Gastrocnemius medialis (tissue), 4 donors: ENCODE results near the gene PROSER3. TPM values are rescaled to one million over a fixed set of nuclear protein-coding genes. Genes with fewer than 3 reads are reported as not detected.

Experiments
- ATAC-seq, 2 donors: fragments of 150-250 bp; one replicate each; pipeline ENCODE4 v1.9.1; 2016
- DNase-seq, 2 donors: peaks; one replicate each; pipeline ENCODE4 v3.0.0-alpha.2; 2019
- H3K27ac ChIP-seq, 4 donors: fragments of 200-600 bp; sonication (generic); 1 replicate in 1 of 4; 2 replicates in 3 of 4; pipeline ENCODE4 v1.5.1; 2016 to 2018; ENCODE audit warnings: mild to moderate bottlenecking in 2 of 4, moderate library complexity in 1 of 4
- H3K27me3 ChIP-seq, 3 donors: fragments of 200-600 bp; sonication (generic) in 2 of 3; 1 replicate in 1 of 3; 2 replicates in 2 of 3; pipeline versions ENCODE4 v1.5.1 to v1.6.0; 2016 to 2019; ENCODE audit warnings: mild to moderate bottlenecking in 1 of 3, moderate library complexity in 1 of 3
- H3K36me3 ChIP-seq, 2 donors: fragments of 200-600 bp; sonication (generic) in 1 of 2; one replicate each; pipeline ENCODE4 v1.5.1; 2017 to 2018
- H3K4me1 ChIP-seq, 2 donors: fragments of 200-600 bp; sonication (generic) in 1 of 2; one replicate each; pipeline ENCODE4 v1.5.1; 2016 to 2017; ENCODE audit warnings: mild to moderate bottlenecking in 2 of 2
- H3K4me3 ChIP-seq, 4 donors: fragments of 200-600 bp; sonication (generic) in 3 of 4; 1 replicate in 1 of 4; 2 replicates in 3 of 4; pipeline ENCODE4 v1.5.1; 2016 to 2019; ENCODE audit warnings: mild to moderate bottlenecking in 2 of 4
- H3K9me3 ChIP-seq, 3 donors: fragments of 200-600 bp; sonication (generic) in 2 of 3; 1 replicate in 1 of 3; 2 replicates in 2 of 3; pipeline ENCODE4 v1.5.1; 2016 to 2019
- POLR2A ChIP-seq, 2 donors: fragments of 450-650 bp; IDR thresholded peaks; one replicate each; pipeline ENCODE4 v1.6.1; 2017; ENCODE audit warnings: antibody characterized with exemption in 2 of 2, mild to moderate bottlenecking in 2 of 2, moderate library complexity in 2 of 2
- in situ Hi-C, 4 donors: fragments of 200-750 bp; cut with MboI; loops; one replicate each; pipeline versions ENCODE4 v1.15.0 to v1.8.0; 2017; ENCODE audit warnings: low sequenced_read_pairs in 4 of 4
- intact Hi-C: fragments of 100-400 bp; cut with DNase I; formaldehyde crosslinking; loops from one replicate; pipeline ENCODE4 v1.15.1; 2023; ENCODE audit warnings: low total_unique reads
- total RNA-seq, 4 donors: library from RNA; depleted of rRNA; stranded (reverse); fragments of >200 nt; gene quantifications; one replicate each; pipeline versions ENCODE4 v1.1.0 to v1.2.3, GENCODE V29; 2016
- TF ChIP-seq, protein P1 (sequence below), 5 experiments: fragments of 450-650 bp in 3 of 5; fragments of 200-600 bp in 2 of 5; sonication (generic) in 2 of 5; IDR thresholded peaks in 4 of 5; conservative IDR thresholded peaks in 1 of 5; 1 replicate in 4 of 5; 2 replicates in 1 of 5; pipeline ENCODE4 v1.5.1; 2016 to 2019; ENCODE audit warnings: antibody characterized with exemption in 5 of 5, mild to moderate bottlenecking in 3 of 5, moderate library complexity in 3 of 5

PROSER3 gene
- total RNA-seq, 4 donors from 2014 or later, result 0.63 to 4.3 (median 3.0) TPM

DNA sequence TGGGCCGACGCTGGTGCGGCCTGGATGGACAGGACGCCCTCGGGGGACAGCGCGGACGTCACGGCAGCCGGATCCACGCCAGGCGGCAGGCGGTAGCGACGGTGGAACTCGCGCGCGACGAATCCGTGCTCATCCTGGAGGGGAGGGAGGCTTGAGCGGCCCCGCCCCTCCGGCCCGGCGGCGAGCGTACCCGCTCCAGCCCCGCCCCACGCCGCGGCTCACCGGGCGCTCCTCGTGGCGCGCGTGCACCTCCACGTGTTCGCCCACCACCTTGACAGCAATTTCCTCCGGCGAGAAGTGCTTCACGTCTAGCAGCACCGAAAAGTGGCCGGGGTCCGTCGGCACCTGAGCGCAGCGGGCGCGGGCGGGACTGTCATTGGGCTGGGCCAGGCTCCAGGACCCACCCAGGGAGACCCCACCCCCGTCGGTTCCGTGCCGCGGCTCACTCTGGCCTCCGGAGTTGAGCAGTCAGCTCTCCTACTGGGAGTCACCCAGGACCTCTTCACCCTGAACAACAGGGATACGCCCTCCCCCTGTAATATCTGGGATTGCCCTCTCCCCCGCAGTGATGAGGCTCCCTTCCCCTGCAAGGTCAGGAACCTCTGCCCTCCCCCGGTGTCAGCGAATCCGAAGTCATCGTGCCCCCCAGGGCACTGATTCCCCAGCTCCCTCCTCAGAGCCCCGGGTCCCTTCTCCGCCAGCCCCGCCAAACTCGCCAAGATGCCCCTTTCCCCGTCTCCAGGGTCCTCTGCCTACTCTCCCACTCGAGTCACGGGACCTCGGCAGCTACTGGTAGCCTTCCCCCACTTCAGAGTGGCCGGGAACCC, 2.2 kb upstream of the PROSER3 start:
- no peaks in the 10 kb centered on the region for H3K9me3 ChIP-seq
- H3K4me3 ChIP-seq, result peak overlapping the region; percentile 57 to 84 (median 74)
- H3K27ac ChIP-seq, result peak overlapping the region; percentile 89 to 97 (median 95)
- H3K4me1 ChIP-seq, result peaks cover 23 to 43% of the 10 kb centered on the region in 2 donors
- peak; percentile 40 to 43 for ATAC-seq
- H3K36me3 ChIP-seq, result peaks cover 0 to 16% of the 10 kb centered on the region in 2 donors
- TF ChIP-seq, protein P1, sequence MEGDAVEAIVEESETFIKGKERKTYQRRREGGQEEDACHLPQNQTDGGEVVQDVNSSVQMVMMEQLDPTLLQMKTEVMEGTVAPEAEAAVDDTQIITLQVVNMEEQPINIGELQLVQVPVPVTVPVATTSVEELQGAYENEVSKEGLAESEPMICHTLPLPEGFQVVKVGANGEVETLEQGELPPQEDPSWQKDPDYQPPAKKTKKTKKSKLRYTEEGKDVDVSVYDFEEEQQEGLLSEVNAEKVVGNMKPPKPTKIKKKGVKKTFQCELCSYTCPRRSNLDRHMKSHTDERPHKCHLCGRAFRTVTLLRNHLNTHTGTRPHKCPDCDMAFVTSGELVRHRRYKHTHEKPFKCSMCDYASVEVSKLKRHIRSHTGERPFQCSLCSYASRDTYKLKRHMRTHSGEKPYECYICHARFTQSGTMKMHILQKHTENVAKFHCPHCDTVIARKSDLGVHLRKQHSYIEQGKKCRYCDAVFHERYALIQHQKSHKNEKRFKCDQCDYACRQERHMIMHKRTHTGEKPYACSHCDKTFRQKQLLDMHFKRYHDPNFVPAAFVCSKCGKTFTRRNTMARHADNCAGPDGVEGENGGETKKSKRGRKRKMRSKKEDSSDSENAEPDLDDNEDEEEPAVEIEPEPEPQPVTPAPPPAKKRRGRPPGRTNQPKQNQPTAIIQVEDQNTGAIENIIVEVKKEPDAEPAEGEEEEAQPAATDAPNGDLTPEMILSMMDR (IDR thresholded peaks at IDR 0.05 in 4 of 5, conservative IDR thresholded peaks at IDR 0.05 in 1 of 5), result no peak
- peak; percentile 76 to 79 for TF ChIP-seq POLR2A (IDR thresholded peaks at IDR 0.05)
- in situ Hi-C loops (loop anchor here in 1 of 4 donors (25.0 kb wide), 1 partner anchor 382 kb away; the partner anchor contains the start of gene CAPNS1), intact Hi-C loops (loop anchor here (1.0 to 10.0 kb wide), 6 partner anchors 38 to 713 kb away; partner anchors contain the start of genes COX6B1, COX7A1, HPN and USF2)
- no peaks in the 10 kb centered on the region for H3K27me3 ChIP-seq
- peak; percentile 81 to 91 for DNase-seq

DNA sequence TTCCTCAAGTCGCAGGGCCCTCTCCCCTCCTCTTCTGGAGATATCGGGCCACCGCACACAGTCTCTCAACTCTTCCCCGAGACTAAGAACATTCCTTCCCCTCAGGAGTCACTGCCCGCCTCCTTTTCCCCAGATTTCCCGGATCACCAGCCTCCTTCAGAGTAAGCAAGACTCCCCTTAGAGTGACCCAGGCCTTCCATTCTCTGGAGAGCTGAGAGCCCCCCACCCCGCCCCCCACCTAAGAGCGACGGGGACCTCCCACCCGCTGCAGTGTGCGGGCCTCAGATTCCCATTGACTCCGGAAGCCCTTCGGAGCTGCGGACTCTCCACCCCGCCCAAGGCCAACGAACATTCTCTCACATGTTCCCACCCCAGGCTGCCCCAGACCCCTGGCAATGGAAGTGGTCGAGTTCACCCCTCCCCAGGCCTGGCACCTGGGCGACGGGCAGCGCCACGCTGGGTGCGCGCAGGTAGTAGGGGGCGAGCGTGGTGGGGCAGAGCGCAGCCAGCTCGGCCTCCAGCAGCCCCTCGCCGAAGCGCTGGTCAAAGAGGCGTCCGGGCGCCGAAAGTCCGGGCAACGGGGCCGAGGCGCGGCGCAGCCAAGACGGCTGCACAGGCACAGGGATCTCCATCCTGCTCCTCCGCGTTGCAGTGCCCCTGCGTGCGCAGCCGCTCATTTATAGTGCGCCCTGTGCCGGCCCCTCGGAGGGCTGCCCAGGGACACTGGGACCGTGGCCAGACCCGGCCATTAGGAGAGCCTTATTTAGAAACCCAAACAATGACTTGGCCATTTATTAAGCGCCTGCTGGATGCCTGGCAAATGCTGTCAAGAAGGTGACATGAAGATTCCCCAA, 1.4 kb upstream of the PROSER3 start, which contains the start of gene HSPB6:
Gene HSPB6, minus strand, starts transcription at position 653 of the 854 bp plus-strand sequence. Its CDS starts 21 bp downstream, at position 632.
- in situ Hi-C loops, result loop anchor here in 1 of 4 donors (25.0 kb wide), 1 partner anchor 381 kb away; the partner anchor contains the start of gene CAPNS1
- peaks cover 28 to 43% of the 10 kb centered on the region in 2 donors for H3K4me1 ChIP-seq

DNA sequence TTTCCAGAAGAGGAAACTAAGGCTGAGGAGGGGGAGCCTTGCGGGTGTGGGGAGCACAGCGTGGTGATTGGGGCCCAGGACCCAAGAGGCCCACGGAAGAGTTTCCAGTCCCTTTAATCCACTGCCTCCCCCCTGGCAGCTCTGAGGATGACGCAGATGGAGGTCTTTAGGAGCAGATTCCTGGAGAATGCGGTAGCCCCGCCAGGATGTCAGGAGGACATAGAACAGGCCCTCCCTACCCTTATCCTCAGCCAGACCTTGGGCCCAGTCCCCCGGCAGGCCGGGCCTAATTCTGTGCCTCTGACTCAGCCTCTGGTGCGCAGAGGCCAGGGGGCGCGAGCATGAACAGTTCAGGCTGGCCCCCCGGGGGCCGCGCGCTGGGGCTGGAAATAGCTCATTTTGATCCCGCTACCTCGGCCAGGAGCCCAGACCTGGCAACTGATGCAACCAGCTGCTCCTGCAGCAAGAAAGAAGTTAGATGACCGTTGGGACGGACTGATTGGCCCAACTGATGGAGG, 686 bp upstream of the PROSER3 start:
- H3K27ac ChIP-seq, result peak overlapping the region; percentile 89 to 97 (median 95)
- peaks cover 0 to 9% of the 10 kb centered on the region in 2 donors for H3K36me3 ChIP-seq
- H3K4me3 ChIP-seq, result peak overlapping the region; percentile 57 to 84 (median 74)
- DNase-seq, result peak; percentile 66 to 91
- H3K4me1 ChIP-seq, result peaks cover 28 to 43% of the 10 kb centered on the region in 2 donors
- TF ChIP-seq POLR2A (IDR thresholded peaks at IDR 0.05), result peak; percentile 7 to 59
- TF ChIP-seq, protein P1 (IDR thresholded peaks at IDR 0.05 in 4 of 5, conservative IDR thresholded peaks at IDR 0.05 in 1 of 5), result no peak
- ATAC-seq, result peak; percentile 47 to 55
- H3K9me3 ChIP-seq, result no peaks in the 10 kb centered on the region
- intact Hi-C loops (loop anchor here (5.0 to 10.0 kb wide), 5 partner anchors 110 to 715 kb away; partner anchors contain the start of genes COX6B1, COX7A1, HPN and USF2), in situ Hi-C loops (loop anchor here in 1 of 4 donors (25.0 kb wide), 1 partner anchor 380 kb away; the partner anchor contains the start of gene CAPNS1)
- no peaks in the 10 kb centered on the region for H3K27me3 ChIP-seq

More for the DNA sequence above, 1.4 kb upstream of the PROSER3 start, which contains the start of gene HSPB6:
- no peaks in the 10 kb centered on the region for H3K9me3 ChIP-seq
- ATAC-seq, result peak; percentile 3 to 15
- peaks cover 0 to 12% of the 10 kb centered on the region in 2 donors for H3K36me3 ChIP-seq
- TF ChIP-seq, protein P1 (IDR thresholded peaks at IDR 0.05 in 4 of 5, conservative IDR thresholded peaks at IDR 0.05 in 1 of 5), result no peak
- peak; percentile 64 to 77 for TF ChIP-seq POLR2A (IDR thresholded peaks at IDR 0.05)
- H3K4me3 ChIP-seq, result peak within 1 kb of the TSS; percentile 57 to 84 (median 74)
- no peaks in the 10 kb centered on the region for H3K27me3 ChIP-seq
- H3K27ac ChIP-seq, result peak within 1 kb of the TSS; percentile 89 to 97 (median 95)
- peak in 1 of 2 donors; percentile 74 for DNase-seq
- intact Hi-C loops, result loop anchor here (5.0 to 10.0 kb wide), 5 partner anchors 109 to 714 kb away; partner anchors contain the start of genes COX6B1, COX7A1, HPN and USF2

DNA sequence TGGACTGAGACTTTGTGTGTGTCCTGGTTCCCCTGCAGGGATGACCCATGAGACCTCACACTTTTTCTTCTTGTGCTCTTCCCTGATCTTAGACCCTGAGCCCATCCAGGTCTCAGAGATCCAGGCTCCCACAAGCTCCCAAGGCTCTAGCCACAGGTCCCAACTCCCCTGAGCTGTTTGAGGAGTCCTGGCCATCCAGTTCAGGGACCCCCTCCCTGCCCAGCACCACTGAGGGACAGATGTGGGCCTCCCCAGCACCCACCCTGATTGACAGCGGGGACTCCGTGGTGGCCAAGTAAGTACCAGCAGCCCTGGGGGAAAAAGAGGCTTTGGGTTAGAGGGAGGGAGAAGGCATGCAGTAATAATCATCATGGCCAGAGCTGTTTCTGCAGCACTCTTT, 1.7 kb downstream of the PROSER3 start:
- intact Hi-C loops, result loop anchor here (5.0 to 10.0 kb wide), 5 partner anchors 112 to 717 kb away; partner anchors contain the start of genes COX6B1, COX7A1, HPN and USF2
- no peak for TF ChIP-seq POLR2A (IDR thresholded peaks at IDR 0.05)
- TF ChIP-seq, protein P1 (IDR thresholded peaks at IDR 0.05 in 4 of 5, conservative IDR thresholded peaks at IDR 0.05 in 1 of 5), result no peak
- Histone ChIP-seq H3K9me3 (no peaks in the 10 kb centered on the region), H3K4me1 (peaks cover 28 to 33% of the 10 kb centered on the region in 2 donors), H3K27me3 (no peaks in the 10 kb centered on the region), H3K36me3 (peaks cover 0 to 8% of the 10 kb centered on the region in 2 donors), H3K27ac (no peak overlapping the region), H3K4me3 (no peak overlapping the region)
- in situ Hi-C loops, result loop anchor here in 1 of 4 donors (25.0 kb wide), 1 partner anchor 378 kb away; the partner anchor contains the start of gene CAPNS1
- DNase-seq, result no peak
- ATAC-seq, result no peak
